GM12865 (cell line): ENCODE results near the gene CCDC194.
A peak's percentile ranks its signal among the peaks of the same experiment; 100 is the strongest.

Experiments
- DNase-seq: peaks from one replicate; pipeline ENCODE4 v3.0.0; 2010; ENCODE audit warnings: low read depth
- H3K4me3 ChIP-seq: 2 replicates; pipeline ENCODE4 v1.5.1; 2011; ENCODE audit warnings: mild to moderate bottlenecking, low read depth, low read length, control low read depth
- CTCF ChIP-seq: IDR thresholded peaks from 2 replicates; pipeline ENCODE4 v1.5.1; 2011; ENCODE audit warnings: low read length, control low read depth, low read depth, inconsistent platforms; ENCODE audit not compliant: insufficient read depth; ENCODE audit errors: missing control alignments

The CCDC194 gene

GRCh38 chr19:17393914-17394313 lies at the start of gene CCDC194:
Gene CCDC194, minus strand, starts transcription at chr19:17394196. Its CDS starts 38 bp downstream, at chr19:17394158.
- DNase-seq = peak; percentile 19
- no peak for TF ChIP-seq CTCF
- H3K4me3 ChIP-seq = no peak within 1 kb of the TSS

DNA sequence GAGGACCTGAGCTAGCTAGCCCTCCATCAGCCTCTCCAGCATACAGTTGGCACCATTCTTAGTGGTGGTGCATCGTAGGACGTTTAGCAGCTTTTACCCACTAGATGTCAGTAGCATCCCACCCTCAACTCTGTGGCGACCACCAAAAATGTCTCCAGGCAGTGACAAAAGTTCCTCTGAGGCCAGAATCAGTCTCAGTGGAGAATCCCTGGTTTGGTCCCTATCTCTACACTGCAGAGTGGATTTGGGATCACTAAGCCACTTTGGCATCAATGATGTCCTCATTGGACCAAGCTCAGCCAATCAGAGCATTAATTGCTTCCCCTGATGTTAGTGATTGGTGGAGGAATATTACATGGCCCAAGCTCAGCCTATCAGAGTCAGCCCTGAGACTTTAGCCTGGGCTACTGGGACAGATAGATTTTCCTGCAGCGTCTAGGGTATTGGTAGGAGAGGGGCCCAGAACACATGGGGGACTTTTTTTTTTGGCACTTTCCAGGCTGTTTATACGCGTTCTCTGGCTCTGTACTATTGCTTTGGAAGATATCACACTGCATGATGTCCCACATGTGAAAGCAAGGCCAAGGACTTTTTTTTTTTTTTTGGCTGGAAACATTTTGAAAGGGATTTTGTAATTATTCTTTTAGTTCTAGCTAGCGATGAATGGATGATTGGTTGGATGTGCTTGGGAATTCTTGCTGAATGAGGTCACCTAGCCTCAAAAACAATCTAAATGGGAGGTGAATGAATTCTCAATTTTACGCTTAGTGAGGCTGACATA lies 47.4 kb upstream of the CCDC194 start:
- TF ChIP-seq CTCF = peak; percentile 48
- peak; percentile 32 for DNase-seq
- H3K4me3 ChIP-seq = no peak overlapping the region

- no peak for DNase-seq
- H3K4me3 ChIP-seq = no peak overlapping the region
- no peak for TF ChIP-seq CTCF
Measured at GRCh38 chr19:17436874-17437267, 42.9 kb upstream of the CCDC194 start.

DNA sequence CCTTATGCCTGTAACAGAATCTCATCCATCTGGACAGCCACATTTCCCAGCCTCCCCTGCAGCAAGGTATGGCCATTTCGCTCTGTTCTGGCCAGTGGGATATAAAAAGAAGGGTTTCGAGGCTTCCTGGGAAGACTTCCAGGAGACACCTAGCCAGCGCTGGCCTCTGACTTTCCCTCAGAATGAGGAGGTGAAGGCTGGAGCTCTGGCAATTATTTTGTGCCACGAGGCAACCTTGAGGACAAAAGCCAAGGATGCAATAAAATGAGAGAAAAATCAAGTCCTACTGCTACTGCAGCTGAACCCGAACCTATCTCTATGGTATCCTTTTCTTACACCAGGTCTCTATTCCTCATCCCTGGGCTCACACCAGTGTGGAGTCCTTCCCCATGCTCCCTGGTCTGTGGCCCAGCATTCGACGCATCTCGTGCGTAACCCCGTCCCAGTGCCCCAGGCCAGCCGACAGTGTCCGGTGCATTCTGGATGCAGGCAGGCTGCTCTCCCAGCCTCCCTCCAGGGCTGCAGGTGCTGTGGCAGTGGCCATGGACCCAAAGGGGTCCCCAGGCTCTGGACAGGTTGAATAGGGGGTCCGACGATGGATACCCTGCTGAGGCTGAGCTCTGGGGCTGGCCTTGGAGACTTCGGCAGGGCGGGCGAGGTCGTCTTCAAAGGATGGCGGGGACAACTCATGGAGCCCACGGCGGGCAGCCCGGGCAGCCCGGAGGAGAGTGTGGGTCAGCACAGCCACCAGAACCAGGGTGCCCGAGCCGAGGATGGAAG lies 42.3 kb upstream of the CCDC194 start:
- no peak for DNase-seq
- no peak for TF ChIP-seq CTCF
- no peak overlapping the region for H3K4me3 ChIP-seq

GRCh38 chr19:17435218-17435617 lies 41.2 kb upstream of the CCDC194 start:
- H3K4me3 ChIP-seq = no peak overlapping the region
- no peak for DNase-seq
- no peak for TF ChIP-seq CTCF

DNA sequence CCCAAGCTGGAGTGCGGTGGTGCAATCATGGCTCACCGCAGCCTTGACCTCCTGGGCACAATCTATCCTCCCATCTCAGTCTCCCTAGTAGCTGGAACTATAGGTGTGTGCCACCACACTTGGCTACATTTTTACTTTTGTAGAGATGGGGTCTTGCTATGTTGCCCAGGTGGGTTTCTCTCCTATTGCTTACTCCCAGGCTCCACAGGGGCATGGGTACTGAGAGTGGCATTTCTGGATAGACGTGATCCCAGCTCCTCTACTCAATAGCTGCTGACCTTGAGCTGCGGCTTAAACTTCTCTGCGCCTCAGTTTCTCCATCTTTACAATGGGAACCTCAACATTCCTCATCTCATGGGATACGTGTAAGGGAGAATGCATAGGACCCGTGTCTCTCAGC lies 37.4 kb upstream of the CCDC194 start:
- no peak for DNase-seq
- TF ChIP-seq CTCF = no peak
- H3K4me3 ChIP-seq = no peak overlapping the region
